Measurements from ENCODE around the gene IGF2R.

DNA sequence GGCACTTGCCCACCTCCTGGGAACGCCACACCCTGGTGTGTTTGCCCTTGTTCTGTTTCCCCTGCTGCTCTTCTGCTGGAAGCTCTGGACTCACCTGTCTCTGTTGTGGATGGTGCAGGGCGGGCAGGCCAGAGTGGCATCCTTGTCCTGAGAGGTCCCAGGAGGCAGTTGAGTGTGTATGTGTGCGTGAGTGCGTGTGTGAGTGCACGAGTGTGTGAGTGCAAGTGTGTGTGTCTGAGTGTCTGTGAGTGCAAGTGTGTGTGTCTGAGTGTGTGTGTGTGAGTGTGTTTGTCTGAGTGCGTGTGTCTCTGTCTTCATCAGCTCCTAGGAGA, 12.2 kb downstream of the IGF2R start:
- TF ChIP-seq, protein P1, sequence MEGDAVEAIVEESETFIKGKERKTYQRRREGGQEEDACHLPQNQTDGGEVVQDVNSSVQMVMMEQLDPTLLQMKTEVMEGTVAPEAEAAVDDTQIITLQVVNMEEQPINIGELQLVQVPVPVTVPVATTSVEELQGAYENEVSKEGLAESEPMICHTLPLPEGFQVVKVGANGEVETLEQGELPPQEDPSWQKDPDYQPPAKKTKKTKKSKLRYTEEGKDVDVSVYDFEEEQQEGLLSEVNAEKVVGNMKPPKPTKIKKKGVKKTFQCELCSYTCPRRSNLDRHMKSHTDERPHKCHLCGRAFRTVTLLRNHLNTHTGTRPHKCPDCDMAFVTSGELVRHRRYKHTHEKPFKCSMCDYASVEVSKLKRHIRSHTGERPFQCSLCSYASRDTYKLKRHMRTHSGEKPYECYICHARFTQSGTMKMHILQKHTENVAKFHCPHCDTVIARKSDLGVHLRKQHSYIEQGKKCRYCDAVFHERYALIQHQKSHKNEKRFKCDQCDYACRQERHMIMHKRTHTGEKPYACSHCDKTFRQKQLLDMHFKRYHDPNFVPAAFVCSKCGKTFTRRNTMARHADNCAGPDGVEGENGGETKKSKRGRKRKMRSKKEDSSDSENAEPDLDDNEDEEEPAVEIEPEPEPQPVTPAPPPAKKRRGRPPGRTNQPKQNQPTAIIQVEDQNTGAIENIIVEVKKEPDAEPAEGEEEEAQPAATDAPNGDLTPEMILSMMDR (optimal IDR thresholded peaks at IDR 0.05 in 1 of 3, IDR thresholded peaks at IDR 0.05 in 1 of 3, conservative IDR thresholded peaks at IDR 0.05 in 1 of 3; ENCODE audit: extremely low read depth in 1 of 3, insufficient read depth in 2 of 3, low read length in 3 of 3) = no peak
- TF ChIP-seq EZH2 (IDR thresholded peaks at IDR 0.05; ENCODE audit: low read length) = no peak

Measured in keratinocyte (primary cell).